Natural killer cell (primary cell): ENCODE results near the gene FAM219A. TPM values are rescaled to one million over a fixed set of nuclear protein-coding genes. Genes with fewer than 3 reads are reported as not detected.

Experiments used
- ATAC-seq, 3 donors: fragments of 150-1000 bp in 2 of 3; fragments of 200-7000 bp in 1 of 3; cut with Tn5 transposase; 1 replicate in 1 of 3; 2 replicates in 2 of 3; pipeline ENCODE4 v1.10.0; 2021; ENCODE audit warnings: mild to moderate bottlenecking in 2 of 3, moderate library complexity in 2 of 3
- DNase-seq, 2 donors: peaks; one replicate each; pipeline versions ENCODE4 v3.0.0 to v3.0.0-alpha.2; 2013 to 2021; ENCODE audit warnings: mixed read lengths in 1 of 2
- H3K27ac ChIP-seq: one replicate; pipeline ENCODE4 v1.5.1; 2013; ENCODE audit warnings: mild to moderate bottlenecking, low read length
- H3K27me3 ChIP-seq: one replicate; pipeline ENCODE4 v1.6.1; 2013; ENCODE audit warnings: low read length; ENCODE audit not compliant: control insufficient read depth, insufficient read depth
- H3K36me3 ChIP-seq: one replicate; pipeline ENCODE4 v1.6.1; 2013; ENCODE audit warnings: low read length; ENCODE audit not compliant: control insufficient read depth, insufficient read depth
- H3K4me1 ChIP-seq: one replicate; pipeline ENCODE4 v1.6.1; 2013; ENCODE audit warnings: low read length; ENCODE audit not compliant: control insufficient read depth, insufficient read depth
- H3K4me3 ChIP-seq: one replicate; pipeline ENCODE4 v1.5.1; 2013; ENCODE audit warnings: low read length
- H3K9me3 ChIP-seq: one replicate; pipeline ENCODE4 v1.6.1; 2013; ENCODE audit warnings: low read length; ENCODE audit not compliant: control insufficient read depth, insufficient read depth
- H3K27ac Mint-ChIP-seq, 2 donors: one replicate each; pipeline ENCODE4 v1.8.0; 2022; ENCODE audit warnings: mild to moderate bottlenecking in 2 of 2, mixed read lengths in 2 of 2, moderate library complexity in 1 of 2
- H3K27me3 Mint-ChIP-seq, 2 donors: one replicate each; pipeline ENCODE4 v1.8.0; 2022; ENCODE audit warnings: low read depth in 2 of 2, mixed read lengths in 2 of 2
- H3K36me3 Mint-ChIP-seq: one replicate; pipeline ENCODE4 v1.8.0; 2022; ENCODE audit warnings: mixed read lengths
- H3K4me1 Mint-ChIP-seq, 2 donors: one replicate each; pipeline ENCODE4 v1.8.0; 2022; ENCODE audit warnings: mixed read lengths in 2 of 2
- H3K4me3 Mint-ChIP-seq: one replicate; pipeline ENCODE4 v1.8.0; 2022; ENCODE audit warnings: mild to moderate bottlenecking, moderate library complexity, mixed read lengths
- H3K9me3 Mint-ChIP-seq, 2 donors: one replicate each; pipeline ENCODE4 v1.8.0; 2022; ENCODE audit warnings: mixed read lengths in 2 of 2
- WGBS: methylation state at CpG from one replicate; pipeline ENCODE4 v1.1.7; 2013; ENCODE audit warnings: missing lambda C conversion rate; ENCODE audit not compliant: insufficient coverage; 5-methylcytosine and 5-hydroxymethylcytosine counted together
- intact Hi-C: fragments of 100-400 bp; cut with micrococcal nuclease; formaldehyde crosslinking; loops from one replicate; pipeline ENCODE4 v1.14.2; 2022
- total RNA-seq, 4 donors: library from RNA; stranded (reverse); fragments of 120-200 nt in 1 of 4; gene quantifications; one replicate each; pipeline versions ENCODE4 v1.2.3 to v1.2.4, GENCODE V29; 2013 to 2022
- TF ChIP-seq, protein P1 (sequence below): fragments of 200-600 bp; IDR thresholded peaks from one replicate; pipeline ENCODE4 v1.8.0; 2022; ENCODE audit warnings: antibody characterized with exemption

FAM219A gene
- total RNA-seq, 3 donors from 2014 or later (not counting 1 experiment from before 2014, with no cell fraction given): 18.9 to 20.6 (median 19.2) TPM

DNA sequence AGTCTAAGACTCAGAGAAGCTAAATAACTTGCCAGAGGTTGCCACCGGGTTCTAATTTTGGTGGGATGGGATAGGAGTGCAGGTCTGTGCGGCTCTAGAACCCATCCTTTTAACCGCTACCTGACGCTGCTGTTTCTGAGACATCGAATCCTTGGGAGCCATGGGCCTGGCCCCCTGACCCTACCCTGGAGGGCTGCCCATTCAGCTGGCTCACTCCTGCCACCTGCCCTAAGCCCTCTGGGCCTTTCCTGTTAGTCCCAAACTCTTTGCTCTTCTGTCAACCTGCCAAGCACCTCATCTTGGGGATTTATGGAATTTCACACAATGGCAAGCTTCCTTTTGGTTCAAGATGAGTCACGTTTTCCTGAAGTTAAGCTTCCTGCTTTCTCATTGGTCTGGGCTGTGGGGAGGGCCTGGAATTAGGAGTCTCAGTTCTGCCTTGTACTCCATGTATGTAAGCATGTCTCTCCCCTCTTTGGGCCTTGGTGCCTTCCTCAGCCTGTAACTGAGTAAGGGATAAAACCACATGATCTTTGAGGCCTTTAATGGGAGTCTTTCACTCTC, 37.9 kb upstream of the FAM219A start:
- H3K27ac Mint-ChIP-seq: no peak overlapping the region
- H3K4me3 Mint-ChIP-seq: no peak overlapping the region
- H3K27me3 ChIP-seq: no peaks in the 10 kb centered on the region
- TF ChIP-seq, protein P1, sequence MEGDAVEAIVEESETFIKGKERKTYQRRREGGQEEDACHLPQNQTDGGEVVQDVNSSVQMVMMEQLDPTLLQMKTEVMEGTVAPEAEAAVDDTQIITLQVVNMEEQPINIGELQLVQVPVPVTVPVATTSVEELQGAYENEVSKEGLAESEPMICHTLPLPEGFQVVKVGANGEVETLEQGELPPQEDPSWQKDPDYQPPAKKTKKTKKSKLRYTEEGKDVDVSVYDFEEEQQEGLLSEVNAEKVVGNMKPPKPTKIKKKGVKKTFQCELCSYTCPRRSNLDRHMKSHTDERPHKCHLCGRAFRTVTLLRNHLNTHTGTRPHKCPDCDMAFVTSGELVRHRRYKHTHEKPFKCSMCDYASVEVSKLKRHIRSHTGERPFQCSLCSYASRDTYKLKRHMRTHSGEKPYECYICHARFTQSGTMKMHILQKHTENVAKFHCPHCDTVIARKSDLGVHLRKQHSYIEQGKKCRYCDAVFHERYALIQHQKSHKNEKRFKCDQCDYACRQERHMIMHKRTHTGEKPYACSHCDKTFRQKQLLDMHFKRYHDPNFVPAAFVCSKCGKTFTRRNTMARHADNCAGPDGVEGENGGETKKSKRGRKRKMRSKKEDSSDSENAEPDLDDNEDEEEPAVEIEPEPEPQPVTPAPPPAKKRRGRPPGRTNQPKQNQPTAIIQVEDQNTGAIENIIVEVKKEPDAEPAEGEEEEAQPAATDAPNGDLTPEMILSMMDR: no peak
- H3K27ac ChIP-seq: no peak overlapping the region
- no peak for DNase-seq
- no peaks in the 10 kb centered on the region for H3K36me3 Mint-ChIP-seq
- no peaks in the 10 kb centered on the region for H3K9me3 ChIP-seq
- H3K4me1 ChIP-seq: no peaks in the 10 kb centered on the region
- intact Hi-C loops: no loop called here
- H3K4me1 Mint-ChIP-seq: peaks cover 0 to 4% of the 10 kb centered on the region in 2 donors
- H3K4me3 ChIP-seq: no peak overlapping the region
- H3K9me3 Mint-ChIP-seq: no peaks in the 10 kb centered on the region
- no peak for ATAC-seq
- no peaks in the 10 kb centered on the region for H3K36me3 ChIP-seq
- H3K27me3 Mint-ChIP-seq: peaks cover 31 to 45% of the 10 kb centered on the region in 2 donors
- WGBS: 80% methylated on average over 6 of the region's 6 CpGs

DNA sequence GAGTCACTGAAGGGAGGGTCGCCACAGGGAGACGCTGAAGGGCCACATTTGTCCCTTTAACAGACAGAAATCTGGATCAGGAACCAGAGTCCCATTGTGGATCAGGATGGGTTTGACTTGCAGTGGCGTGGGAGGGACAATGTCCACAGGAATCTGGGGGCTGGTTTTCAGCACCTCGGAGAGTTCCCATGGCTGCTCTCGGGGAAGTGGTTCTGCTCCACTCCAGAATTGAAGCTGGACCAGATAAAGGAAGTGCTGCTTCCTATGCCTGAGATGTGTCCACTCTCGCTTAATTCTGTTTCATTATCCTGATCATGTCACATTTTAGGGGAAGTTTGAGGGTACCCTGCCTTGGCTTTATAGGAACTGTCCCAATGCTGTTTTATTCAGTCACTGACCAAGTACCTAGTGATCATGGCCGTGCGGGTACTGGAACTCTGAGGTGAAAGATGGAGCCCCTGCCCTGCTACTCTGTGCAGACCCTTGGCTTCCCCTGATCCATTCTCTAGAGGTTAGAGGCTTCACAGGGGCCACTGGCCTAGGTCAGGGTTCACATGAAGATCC, 35.7 kb upstream of the FAM219A start:
- TF ChIP-seq, protein P1: no peak
- WGBS: 38% methylated on average over 8 of the region's 8 CpGs
- Mint-ChIP-seq H3K27me3 (peaks cover 27 to 39% of the 10 kb centered on the region in 2 donors), H3K4me1 (peaks cover 0 to 4% of the 10 kb centered on the region in 2 donors), H3K4me3 (no peak overlapping the region), H3K9me3 (no peaks in the 10 kb centered on the region), H3K36me3 (no peaks in the 10 kb centered on the region), H3K27ac (no peak overlapping the region)
- ATAC-seq (peak in 2 of 3 donors; percentile 51 to 65), DNase-seq (peak; percentile 28 to 51)
- intact Hi-C loops: no loop called here
- no peak overlapping the region for H3K27ac ChIP-seq
- no peak overlapping the region for H3K4me3 ChIP-seq
- H3K4me1 ChIP-seq: no peaks in the 10 kb centered on the region
- no peaks in the 10 kb centered on the region for H3K36me3 ChIP-seq
- no peaks in the 10 kb centered on the region for H3K27me3 ChIP-seq
- H3K9me3 ChIP-seq: no peaks in the 10 kb centered on the region

DNA sequence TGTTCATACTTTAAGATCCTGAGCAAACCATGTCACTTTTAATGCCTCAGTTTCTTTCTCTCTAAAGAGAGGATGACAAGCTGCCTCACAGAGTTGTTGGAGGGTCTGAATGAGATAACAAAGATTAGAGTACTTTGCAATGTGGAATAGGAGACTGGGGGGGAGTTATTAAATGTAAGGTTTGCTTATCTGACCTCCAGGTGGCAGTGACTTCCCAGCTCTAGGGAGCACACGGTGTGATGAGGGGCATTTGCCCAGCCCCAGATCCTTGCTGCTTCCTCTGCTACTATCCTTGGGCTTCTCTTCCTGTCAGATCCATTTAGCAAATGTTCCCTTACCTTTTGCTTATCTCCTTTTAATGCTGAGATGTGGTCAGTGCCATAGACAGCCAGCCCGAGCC, 33.7 kb upstream of the FAM219A start:
- Histone ChIP-seq H3K4me1 (no peaks in the 10 kb centered on the region), H3K4me3 (no peak overlapping the region), H3K27me3 (no peaks in the 10 kb centered on the region), H3K36me3 (no peaks in the 10 kb centered on the region), H3K27ac (no peak overlapping the region), H3K9me3 (no peaks in the 10 kb centered on the region)
- no peaks in the 10 kb centered on the region for H3K9me3 Mint-ChIP-seq
- H3K27ac Mint-ChIP-seq: no peak overlapping the region
- intact Hi-C loops: no loop called here
- no peaks in the 10 kb centered on the region for H3K36me3 Mint-ChIP-seq
- DNase-seq: no peak
- H3K27me3 Mint-ChIP-seq: peaks cover 31 to 32% of the 10 kb centered on the region in 2 donors
- WGBS: 0% methylated on average over 1 of the region's 2 CpGs
- TF ChIP-seq, protein P1: no peak
- no peak for ATAC-seq
- H3K4me1 Mint-ChIP-seq: peaks cover 0 to 4% of the 10 kb centered on the region in 2 donors
- no peak overlapping the region for H3K4me3 Mint-ChIP-seq

DNA sequence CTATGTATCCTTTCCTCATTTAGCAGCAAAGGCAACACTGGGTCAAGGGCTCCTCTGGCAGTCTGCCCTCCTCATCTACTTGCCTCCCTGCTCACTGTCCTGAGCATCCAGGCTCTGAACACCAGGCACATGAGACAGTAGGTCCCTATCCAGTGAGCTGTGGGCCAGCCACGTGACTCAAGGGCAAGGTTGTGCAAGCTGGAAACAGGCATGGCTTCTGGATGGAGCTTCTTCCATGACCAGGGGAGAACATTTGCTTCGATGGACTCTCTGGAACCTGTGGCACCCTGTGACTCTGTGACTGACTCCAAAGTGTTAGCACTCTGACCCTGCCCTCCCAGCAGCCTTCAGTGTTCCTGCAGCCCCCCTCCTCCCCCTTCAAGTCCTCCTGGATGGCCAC, 33.2 kb upstream of the FAM219A start:
- Histone ChIP-seq H3K27ac (no peak overlapping the region), H3K27me3 (no peaks in the 10 kb centered on the region), H3K9me3 (no peaks in the 10 kb centered on the region), H3K4me1 (no peaks in the 10 kb centered on the region), H3K4me3 (no peak overlapping the region), H3K36me3 (no peaks in the 10 kb centered on the region)
- Mint-ChIP-seq H3K27ac (no peak overlapping the region), H3K36me3 (no peaks in the 10 kb centered on the region), H3K9me3 (no peaks in the 10 kb centered on the region), H3K4me1 (peaks cover 0 to 4% of the 10 kb centered on the region in 2 donors), H3K27me3 (peaks cover 31 to 33% of the 10 kb centered on the region in 2 donors), H3K4me3 (no peak overlapping the region)
- 43% methylated on average over 2 of the region's 2 CpGs for WGBS
- ATAC-seq: no peak
- intact Hi-C loops: no loop called here
- TF ChIP-seq, protein P1: no peak
- no peak for DNase-seq
